Stimulated activated CD4-positive, alpha-beta T cell treated with anti-CD3 and anti-CD28 coated beads, Interleukin-1b, Interleukin-23, amount 100 ng/mL, for 1 hour (primary cell): ENCODE results near the gene ASS1.
"Not testable (repeated sequence)": the region's sequence is repeated elsewhere in the genome, so short reads cannot be mapped to it uniquely, and the experiment has no call there.

Source experiments
- DNase-seq, 2 donors: peaks; one replicate each; pipeline ENCODE4 v3.0.0-alpha.2; 2020; ENCODE audit warnings: low read depth in 2 of 2

The ASS1 gene

DNA sequence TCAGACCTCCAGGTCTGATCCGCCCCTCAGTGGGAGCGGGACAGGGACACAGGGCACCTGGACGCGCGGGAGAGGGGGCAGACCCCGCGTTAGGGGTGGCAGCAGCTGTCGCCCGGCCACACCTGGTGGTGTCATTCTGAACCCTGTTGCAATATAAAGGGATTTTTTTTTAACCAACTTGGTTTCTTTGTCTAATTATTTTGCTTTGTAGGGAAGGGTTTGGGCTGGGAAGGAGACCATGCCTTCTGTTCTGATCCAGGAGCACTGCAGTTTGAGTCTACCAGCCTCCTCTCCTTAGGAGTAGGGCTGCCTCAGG lies 10.9 kb upstream of the ASS1 start:
- DNase-seq = no peak

DNA sequence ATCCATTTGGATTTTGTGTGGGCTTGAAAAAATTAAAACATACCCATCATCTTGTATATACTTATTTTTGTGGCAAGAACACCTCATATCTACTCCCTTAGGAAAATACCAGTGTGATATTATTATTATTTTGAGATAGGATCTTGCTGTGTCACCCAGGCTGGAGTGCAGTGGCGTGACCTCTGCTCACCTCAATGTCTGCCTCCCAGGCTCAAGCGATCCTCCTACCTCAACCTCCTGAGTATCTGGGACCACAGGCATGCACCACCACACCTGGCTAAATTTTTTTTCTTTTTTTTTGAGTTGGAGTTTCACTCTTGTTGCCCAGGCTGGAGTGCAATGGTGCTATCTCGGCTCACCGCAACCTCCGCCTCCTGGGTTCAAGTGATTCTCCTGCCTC lies 10.1 kb upstream of the ASS1 start:
- DNase-seq = not testable (repeated sequence)

DNA sequence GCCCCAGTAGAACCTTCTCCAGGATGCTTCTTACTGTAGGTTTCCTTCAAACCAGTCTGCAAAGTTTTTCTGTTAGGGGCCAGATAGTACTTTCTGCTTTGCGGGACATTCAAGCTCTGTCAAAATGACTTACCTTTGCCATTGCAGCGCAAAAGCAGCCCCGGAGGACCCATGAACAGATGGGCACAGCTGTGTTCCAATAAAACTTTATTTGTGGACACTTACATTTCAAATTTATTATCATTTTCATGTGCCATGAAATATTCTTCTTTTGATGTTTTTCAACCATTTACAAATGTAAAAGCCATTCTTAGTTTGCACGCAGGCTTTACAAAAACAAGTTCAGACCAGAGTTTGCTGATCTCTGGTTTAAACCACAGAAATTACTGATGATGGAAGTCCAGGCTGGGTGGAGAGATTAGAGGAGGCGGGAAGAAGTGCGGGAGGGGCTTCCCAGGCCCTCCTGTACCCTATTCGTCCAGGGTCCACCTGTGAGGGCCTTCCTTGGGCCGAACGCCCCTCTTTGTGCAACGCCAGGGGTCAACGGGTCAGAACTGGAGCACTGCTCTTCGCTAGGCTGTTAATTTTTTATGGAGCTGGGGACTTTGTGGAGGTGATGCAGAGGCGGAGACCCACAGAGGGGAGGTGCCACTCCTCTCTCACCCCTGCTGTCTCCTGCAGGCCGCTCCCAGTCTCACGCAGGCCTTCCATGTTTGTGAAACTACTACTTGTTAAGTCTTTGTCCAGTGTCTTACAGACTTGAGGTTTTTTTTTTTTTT lies 7.6 kb upstream of the ASS1 start:
- no peak for DNase-seq

DNA sequence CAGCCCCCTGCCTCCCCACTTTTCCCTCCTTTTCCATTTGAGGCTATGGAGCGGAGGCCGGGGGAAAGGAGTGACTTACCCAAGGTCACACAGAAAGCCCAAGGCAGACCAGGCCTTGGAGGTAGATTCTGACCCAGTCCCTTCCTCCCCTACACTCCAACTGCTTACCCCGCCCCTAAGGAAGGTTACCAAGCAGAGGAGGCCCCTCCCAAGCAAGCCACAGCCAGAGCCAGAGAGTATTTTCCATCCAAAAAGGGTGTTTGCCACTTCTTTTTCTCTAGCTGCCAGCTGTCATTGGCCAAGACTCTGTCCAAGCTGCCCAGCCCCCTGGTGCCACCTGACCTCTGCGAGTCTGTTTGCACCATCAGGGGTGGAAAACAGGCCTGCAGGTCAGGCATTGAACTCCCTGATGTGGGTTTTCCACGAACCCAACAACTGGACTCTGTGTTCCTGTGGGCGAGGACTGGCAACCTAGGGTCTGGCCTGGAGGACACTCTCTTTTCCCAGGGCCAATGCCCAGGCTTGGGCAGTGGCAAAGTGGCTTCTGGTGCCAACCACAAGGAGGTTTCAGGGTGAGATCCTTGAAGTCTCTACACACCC lies 6.3 kb upstream of the ASS1 start:
- no peak for DNase-seq

DNA sequence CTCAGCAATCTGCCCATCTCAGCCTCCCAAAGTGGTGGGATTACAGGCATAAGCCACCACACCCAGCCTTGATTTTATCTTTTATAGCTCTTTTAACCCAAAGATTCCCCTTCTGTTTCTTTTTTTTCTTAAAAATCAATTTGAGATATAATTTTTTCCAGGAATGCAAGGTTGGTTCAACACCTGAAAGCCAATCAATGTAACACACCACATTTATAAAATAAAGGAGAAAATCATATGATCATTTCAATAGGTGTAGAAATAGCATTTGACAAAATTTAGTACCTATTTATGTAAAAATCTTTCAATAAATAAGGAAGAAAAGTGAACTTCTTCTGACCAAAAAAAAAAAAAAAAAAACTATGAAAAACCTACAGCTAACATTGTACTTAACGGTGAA lies 3.7 kb upstream of the ASS1 start:
- no peak for DNase-seq

DNA sequence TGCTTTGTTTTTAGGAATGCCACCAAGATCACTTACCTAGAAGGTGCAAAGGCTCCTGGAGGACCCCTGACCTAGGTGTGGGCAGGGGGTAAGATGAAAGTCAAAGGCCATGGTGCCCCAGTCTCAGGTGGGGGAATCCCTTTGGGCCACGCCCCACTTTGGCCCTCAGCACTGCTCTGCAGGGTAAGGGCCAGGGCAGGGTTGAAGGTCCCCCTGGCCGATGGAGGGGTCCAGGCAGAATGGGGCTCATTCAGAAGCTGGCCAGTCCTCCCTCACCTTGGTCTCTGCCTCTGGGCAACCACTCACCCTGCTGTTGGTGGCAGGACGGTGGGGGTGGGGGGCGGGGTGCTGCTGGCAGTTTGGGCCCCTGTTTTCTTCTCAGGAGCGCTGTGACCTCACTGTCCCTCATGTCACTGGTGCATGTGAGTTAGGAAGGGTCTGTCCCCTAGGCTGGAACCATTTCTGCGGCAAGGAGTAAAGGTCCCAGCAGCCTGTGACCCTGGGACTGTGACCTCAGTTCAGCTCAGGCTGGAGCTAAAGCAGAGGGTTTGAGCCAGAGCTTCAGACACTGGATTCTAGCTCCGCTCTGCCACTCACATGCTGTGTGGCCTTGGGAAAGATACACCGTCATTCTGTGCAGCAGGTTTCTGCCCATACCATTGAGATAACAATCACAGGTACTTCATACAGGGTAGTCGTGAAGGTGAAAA lies 1.9 kb upstream of the ASS1 start:
- DNase-seq = no peak

DNA sequence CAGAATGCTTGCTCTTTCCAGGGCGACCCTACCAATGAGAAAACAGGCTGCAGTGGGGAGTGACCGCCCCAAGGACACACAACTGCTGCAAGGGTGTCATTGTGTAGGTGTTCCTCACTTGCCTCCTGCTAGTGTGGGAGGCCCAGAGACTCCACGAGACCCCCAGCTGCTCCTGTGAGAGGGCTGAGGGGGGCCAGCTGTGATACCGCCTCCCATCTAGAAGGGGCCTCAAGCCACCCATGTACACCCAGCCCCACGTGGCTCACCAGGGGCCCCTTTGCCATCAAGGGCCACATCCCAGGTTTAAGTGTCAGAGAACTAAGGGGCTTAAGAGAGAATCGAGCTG lies 1.3 kb upstream of the ASS1 start:
- DNase-seq = no peak

DNA sequence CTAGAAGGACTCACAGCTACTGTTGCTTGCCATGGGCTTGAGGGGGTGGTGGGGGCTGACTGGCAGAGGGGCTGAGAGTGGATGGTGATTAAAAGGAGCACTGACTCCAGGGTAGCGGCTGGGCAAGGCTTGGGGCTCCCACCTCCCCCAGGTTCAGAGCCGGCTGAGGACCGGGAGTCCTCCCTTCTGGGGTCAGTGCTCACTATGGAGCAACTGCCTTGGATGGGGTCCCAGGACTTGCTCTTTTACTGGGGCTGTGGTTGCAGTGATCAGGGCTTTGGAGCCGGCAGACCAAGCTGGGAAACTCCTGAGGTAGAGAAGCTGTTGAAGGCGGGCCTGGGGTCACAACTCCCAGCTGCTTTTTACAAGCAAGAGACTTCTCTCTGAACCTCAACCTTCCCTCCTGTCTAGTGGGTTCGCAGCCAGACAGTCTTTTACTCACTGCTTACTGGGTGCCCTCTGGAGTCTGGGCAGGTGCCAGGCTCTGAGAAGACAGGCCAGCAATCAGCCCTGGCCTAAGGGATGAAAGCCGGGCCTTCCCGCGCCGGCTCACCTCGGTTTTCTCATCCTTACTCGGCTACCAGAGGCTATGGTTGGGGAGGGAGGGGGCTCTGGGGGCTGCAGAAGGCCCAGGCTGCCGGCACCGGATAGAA lies 795 bp upstream of the ASS1 start:
- DNase-seq = no peak

DNA sequence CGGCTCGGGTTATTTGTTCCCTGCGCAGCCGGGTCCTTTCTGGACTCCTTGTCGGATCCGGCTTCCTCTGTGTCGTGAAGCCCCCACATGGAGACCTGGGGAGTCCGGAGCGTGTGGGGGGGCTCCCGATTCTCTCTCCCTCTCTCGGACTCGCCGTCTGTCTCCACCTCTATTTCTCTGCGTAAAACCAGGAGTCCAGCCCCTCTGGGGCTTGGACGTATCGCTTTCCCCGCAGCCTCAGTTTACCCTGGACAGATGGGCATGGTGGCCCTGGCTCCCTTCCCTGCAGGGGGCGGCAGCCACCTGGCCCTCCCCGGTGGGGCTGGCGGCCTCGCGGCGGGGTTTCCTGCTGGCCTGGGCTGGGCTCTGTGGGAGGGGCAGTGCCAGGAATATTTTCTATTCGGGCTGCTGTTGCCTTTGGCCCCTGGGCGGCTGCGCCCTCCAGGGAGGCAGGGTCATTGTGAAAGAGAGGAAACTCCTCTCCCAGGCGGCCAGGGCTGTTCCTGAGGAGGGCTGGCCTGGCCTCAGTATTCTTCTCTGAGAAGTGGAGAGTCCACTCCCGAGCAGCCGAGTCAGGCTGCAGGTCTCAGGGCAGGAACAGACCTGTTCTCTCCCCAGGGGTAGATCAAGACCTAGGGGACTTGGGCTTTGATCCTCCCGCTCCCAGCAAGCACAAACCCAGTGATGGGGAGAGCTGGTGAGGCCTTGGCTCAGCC lies 665 bp downstream of the ASS1 start:
- no peak for DNase-seq

DNA sequence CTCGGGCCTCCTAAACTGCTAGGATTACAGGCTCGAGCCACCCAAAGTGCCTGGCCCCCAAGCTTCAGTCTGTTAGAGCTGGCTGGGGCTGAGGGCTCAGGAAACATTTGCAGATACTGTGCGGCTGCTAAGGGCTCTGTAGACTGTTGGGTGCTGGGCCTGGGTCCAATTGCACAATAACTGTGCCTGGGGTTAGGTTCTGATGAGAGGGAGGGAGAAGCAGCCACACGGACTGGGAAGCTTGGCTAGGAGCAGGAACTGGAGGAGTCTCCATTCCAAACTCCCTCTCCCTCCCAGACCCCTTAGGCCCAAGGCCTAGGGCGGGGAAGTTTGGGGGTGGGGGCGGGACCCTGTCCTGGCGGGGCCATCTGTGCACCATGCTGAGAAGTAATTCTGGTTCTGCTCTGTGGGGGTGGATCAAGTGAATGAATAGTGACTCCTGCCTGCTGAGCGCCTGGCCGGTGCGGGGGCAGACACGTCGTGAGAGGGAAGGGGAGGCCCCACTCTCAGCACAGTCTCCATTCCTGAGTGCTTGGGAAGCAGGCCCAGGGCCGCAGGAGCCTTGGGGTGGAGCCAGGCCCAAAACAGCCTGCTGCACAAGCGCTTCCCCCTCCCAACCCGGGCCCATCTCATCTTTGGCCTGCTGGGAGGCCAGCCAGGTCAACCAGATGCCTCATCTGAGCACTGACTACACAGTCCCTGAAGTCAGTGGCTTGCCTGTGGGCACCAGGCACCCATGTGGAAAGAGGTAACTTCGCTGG lies 1.5 kb downstream of the ASS1 start:
- no peak for DNase-seq

DNA sequence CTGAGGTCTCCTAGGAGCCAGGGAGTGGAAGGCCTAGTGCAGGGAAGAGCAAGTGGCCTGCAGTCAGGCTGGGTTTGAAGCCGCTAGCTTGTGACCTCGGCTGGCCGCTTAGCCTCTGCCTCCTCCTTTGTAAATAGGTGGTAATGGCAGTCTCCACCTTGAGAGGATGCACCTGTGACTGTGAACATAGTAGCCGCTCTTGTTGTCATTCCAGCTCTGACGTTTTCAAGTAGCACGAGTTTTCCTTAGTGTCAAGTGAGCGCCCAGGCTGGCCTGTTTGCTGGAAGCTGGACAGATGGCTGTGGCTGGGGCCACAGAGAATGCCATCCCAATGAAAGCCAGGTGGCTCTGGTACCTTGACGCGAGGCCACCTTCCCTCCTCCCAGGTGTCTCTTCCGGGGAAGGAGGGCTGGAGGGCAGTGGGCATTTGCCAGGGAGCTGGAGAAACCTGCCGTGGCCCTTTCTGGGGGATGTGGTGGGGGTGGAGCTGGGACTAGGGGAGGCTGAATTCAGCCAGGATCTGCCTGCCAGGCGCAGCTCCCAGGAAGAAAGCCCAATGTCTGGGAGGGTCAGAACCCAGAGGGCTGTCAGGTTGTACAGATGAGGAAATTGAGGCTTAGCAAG lies 2.5 kb downstream of the ASS1 start:
- no peak for DNase-seq

DNA sequence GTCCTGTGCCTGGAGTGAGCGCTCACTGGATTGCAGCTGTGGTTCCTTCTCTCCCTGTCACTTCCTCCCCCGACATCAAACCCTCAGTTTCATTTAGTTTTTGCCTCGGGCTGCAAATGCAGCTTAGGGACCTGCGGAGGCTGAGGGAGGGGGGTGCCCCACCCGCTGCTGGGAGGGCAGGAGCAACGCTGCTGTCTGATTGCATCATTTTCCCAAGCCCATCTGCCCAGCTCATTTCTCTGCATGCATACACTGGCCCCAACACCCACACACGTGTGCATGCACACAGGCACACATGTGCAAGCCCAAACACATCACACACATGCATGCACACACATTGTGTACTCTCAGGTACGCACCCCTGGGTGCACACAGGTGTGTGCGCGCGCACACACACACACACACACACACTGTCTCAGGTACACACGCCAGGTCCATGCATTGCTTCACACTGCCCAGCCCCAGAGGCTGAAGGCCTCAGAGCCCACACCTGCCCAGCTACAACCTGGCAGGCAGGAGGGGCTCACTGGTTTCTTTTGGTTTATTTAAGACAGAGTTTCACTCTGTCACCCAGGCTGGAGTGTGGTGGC lies 3.4 kb downstream of the ASS1 start:
- no peak for DNase-seq

DNA sequence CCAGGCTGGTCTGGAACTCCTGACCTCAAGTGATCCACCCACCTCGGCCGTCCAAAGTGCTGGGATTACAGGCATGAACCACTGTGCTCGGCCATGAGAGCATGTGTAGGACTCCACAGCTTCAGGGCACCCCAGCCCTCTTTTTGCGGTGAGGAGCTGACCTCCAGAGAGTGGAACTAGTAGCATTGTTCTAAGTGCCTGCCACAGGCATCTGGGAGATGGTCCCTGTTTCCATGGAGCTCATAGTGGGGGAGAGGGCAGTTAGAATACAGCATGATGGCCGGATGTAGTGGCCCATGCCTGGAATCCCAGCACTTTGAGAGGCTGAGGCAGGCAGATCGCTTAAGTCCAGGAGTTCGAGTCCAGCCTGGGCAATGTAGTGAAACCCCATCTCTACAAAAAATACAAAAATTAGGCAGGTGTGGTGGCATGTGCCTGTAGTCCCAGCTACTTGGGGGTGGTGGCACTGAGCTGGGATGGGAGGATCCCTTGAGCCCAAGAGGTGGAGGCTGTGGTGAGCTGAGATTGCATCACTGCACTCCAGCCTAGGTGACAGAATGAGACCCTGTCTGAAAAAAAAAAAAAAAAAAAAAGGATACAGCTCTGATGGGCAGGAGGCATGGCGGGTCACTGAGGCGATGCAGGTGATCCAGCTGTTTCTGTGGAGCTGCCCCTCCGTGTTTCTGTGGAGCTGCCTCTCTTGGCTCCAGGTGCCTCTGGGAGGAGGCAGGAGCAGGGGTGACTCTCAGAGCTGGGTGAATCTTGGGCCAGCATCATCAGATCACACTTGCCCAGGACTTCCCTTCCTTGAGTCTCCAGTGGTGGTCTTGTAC lies 4.2 kb downstream of the ASS1 start:
- DNase-seq = no peak

DNA sequence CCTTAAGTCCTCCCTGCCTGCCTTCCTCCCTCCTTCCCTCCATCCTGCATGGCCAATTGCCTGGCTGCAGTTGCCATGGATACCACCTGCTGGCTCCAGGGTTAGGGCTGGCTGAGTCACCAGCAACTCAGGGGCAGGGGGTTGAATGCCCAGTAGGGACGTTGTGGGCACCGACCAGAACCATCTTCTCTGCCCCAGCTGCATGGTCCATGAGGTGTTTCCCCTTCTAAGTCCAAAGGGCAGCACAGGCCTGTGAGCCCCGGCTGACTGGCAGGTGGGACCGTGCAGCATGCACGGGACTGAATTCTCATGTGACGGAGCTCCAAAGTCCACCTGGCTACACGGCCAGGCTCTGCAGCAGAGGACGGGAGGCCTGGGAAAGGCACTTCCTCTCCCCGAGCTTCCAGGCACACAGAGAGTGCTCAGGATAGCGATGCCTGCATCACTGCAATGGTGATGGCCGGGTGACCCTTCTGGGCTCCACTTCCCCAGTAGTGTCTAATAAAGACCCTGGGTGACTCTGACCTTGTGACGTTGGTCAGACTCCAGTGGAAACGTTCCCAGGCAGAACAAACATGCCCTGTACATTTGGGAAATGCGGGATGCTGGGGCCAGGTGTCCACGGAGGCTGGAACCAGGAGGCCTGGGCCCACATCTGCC lies 5.7 kb downstream of the ASS1 start:
- DNase-seq = no peak

DNA sequence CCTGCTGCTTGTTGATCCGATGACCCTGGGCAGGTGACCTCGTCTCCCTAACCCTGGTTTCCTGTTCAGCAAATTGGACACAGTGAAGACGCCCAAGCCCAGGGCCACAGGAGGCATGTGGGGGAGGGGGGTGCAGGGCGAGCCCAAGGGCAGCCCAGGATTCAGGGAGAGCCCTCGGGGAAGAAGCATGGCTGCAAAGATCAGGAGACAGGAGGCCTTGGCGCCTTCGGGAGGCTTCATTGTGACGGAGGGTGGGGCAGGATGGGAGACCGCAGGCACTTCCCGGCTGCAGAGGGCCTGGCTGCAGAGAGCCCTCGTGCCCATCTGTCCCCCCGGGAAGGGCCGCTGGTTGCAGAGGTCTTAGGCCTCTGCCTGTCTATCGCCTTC lies 6.2 kb downstream of the ASS1 start:
- DNase-seq = no peak

DNA sequence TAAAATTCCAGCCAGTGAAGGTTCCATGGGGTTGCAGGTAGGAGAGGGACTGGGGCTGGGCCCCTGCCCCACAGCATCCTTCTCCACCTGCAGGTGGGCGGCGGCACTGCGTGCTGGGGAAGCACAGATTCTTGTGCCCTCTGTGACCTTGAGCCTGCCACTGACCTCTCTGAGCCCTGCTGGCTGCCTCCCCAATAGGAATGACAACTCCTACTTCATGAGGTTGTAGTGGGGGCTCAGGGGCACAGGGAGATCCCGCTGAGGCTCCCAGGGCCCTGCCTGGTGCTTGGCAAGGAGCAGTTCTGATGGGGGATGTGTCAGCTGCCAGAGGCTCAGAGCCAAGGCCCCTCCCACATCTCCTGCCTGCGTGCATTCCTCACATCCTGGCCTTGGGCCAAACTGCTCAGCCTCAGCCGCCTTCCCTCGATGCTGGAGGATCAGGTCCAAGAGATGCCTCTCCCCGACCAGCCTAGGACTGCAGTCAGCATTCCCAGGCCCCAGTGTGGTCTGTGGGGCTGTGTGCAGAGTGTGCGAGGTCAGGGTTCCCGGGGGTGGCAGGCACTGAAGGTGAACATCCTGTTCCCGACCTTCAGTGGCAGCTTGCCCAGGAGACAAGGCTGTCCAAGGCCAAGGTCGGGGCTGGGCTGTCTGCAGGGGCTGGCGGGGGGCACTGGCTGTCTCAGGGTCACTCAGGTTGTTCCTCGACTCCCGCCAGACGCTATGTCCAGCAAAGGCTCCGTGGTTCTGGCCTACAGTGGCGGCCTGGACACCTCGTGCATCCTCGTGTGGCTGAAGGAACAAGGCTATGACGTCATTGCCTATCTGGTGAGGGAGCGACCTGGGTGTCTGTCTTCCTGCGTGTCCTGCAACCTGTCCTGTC lies 7.0 kb downstream of the ASS1 start:
- DNase-seq = no peak

DNA sequence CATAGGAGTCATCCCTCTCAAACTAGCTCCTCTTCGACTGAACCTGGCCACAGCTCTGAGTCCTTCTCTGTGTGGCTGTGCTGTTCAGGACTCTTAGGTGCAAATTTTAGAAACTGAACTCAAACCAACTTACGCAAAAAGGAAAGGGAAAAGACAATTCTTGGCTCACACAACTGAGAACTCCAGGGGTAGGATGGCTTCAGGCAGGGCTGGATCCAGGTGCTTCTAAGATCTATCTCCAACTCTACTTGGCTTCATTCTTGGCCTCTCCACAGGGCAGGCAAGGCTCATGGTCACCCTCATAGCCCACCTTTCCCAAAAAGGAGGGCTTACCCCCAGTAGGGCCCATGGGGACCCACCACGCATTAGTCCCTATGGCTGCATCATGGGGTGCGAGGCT lies 8.1 kb downstream of the ASS1 start:
- no peak for DNase-seq

DNA sequence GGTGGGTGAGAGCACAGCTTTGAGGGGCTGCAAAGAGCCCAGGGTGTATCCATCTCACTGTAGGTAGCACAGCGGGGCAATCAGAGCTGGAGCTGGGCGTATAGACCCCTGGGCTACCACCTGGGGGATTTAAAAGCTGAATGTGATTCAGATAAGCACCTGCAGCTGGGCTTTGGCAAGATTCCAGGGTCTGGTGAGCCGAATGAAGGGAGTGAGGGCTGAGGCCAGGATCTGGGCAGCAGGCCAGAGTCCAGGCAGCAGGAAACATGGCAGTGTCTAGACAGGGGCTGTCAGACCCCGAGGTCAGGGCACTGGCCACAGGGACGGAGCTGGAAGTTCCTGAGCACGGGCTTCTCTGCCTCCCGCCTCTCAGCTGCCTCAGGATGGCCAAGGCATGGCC lies 8.7 kb downstream of the ASS1 start:
- DNase-seq = no peak
